HPDE6-E6E7 (cell line): ENCODE results near the gene ABCG1.

Experiments
- DNase-seq: peaks from one replicate; pipeline ENCODE4 v3.0.0; 2011; ENCODE audit warnings: missing footprints; ENCODE audit errors: extremely low spot score

ABCG1 gene

GRCh38 chr21:42266971-42267556, 48.1 kb downstream of the ABCG1 start:
- DNase-seq: no peak

DNA sequence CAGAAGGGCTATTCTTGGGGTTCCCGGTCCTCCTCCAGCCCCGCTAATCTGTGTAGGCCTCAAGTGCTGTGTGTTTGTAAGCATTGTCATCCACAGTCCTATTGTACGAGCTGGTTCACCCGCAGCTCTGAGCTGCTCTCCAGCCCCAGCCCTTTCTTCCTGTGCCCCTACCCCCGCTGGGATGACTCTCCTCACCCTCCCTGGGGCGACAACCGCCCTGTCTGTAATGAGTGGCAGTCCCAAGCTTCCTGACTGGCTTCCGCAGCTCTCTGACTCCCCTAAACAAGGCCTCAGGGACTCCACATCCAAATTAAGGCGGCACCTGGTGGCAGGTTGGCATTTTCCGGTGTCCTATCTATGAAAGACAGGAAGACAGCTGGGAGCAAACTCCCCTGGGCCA, 50.4 kb downstream of the ABCG1 start:
- no peak for DNase-seq

DNA sequence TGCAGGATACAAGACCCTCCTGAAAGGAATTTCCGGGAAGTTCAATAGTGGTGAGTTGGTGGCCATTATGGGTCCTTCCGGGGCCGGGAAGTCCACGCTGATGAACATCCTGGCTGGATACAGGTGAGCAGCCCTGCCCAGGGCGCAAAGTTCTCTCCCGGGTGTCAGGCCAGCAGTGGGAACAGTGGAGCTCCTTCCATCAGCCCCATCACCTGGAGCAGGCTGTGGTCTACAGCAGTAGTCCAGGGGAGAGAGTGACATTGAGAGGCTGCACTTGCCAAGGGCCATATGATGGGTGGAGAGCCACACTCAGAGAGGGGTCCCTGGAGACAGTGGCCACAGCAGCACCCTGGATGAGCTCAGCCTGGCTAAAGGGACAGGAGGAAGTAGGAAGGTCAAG, 52.1 kb downstream of the ABCG1 start:
- no peak for DNase-seq

DNA sequence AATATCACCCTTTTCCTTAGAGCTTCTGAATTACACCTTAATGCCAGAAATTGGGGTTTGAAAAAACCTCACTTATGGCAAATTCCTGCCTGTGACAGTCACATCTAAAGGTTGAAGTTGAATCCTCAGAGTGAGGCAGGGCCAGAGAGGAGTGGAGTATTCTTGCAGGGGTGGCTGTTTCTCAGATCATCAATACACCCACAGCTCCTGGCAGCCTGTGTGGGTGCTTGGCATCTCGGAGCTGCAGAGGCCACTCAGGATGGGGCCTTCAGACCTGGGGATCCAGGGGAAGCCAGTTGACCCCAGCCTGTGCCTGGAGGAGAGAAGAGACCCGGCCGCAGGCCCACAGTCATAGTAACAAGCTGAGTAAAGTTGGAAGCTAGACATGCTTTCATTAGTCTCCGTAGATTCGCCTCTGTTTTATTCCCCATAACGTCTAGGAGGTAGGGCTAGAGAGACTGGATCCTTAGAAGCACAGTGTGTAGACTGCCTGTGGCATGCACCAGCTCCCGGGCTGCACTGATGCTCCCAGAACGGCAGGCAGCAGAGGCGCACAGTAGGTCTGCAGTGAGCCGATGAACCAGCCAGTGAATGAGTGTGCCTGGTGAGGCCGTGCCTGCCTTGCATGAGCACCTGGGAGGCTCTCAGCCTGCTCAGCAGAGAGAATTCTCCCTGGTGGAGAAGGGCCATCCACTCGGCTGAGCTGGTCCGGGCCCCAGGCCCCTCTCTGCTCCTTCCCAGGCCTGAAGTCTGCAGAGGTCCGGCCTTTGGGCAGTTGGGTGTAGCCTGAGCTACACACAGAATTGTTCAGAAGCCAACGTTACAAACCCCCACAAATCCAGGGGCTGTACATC, 53.4 kb downstream of the ABCG1 start:
- DNase-seq: no peak

GRCh38 chr21:42272984-42273600, 54.2 kb downstream of the ABCG1 start:
- DNase-seq: no peak

DNA sequence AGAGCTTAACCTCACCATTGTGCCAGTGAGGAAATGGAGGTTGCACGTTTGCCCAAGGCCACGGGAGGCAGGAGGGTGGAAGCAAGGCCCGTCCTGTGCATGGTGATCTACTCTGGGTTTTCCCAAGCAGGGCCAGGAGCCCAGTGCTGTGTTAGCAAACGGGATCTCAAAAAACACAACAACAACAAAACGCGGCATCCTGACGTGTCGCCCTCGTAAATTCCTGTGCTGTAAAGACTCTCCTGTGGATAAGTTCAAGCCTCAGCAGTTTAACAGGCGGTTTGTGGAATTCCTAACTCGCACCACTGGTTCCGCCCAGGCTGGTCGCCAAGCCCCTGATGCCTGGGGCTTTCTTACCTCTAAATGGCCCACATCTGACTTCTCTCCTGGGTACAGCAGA, 57.1 kb downstream of the ABCG1 start:
- no peak for DNase-seq

DNA sequence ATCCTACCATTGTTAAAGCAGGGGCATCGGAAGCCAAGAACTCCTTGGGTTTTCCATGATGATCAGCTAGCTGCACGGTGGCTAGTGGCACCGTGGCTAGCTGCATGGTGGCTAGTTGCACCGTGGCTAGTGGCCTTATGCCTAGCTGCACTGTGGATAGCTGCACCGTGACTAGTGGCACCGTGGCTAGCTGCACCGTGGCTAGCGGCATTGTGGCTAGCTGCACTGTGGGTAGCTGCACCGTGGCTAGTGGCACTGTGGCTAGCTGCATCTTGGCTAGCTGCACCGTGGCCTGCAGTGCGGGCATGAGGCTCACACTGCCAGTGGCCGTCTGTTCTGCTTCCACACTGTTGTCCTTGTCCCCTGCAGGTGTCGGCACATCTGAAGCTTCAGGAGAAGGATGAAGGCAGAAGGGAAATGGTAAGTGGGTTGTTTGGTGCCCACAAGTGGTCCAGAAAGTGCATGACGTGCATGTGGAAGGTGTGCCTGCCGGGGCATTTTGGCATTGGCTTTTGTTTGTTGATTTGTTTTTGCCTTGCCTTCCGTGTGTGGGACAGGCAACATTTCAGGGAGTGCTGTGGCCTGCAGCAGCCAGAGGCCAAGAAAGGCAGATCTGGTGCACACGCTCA, 57.7 kb downstream of the ABCG1 start:
- no peak for DNase-seq

DNA sequence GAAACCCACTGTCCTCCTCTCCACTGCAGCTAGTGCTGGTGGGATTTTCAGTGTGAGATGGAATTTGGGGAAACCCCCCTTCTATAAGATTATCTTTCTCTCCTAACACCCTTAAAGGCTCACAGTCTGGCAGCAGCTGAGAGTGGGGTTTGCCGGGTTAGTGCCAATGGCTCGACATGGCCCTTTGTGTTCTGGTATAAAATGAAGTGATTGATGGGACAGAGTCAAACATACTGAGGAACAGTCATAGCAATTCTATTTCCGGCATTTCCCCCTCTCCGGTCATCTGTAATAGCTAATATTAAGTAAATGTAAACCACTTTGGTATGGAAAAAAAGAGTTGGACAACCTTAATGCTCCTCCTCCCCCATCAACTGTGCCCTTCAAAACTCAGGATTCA, 58.7 kb downstream of the ABCG1 start:
- no peak for DNase-seq

DNA sequence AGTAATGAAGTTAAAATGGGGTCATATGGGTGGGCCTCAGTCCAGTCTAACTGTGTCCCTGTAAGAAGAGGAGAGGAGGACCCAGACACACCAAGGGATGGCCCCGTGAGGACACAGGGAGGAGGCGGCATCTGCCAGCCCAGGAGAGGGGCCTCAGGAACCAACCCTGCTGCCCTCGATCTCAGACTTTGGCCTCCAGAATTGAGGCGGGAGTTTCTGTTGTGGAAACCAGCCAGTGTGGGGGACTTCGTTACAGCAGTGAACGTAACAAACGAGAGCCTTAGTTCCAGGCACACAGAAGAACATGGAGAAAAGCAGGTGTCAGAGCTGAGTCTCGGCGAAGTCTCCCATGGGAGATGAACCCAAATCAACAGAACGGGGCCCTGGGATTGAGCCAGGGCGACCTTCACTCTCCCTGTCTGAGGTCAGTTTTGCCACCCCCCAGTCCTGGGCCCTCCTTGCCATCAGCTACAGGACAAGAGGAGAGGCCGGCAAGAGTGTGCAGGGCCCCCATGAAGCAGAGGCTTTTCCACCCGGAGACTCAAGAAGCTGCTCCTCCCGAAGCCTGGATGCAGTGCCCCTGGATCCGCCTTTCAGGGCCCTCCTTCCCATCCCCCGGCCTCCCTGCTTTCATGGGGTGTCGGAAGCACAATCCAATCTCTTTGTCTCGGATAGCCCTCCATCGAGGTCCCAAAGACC, 59.7 kb downstream of the ABCG1 start:
- no peak for DNase-seq

- no peak for DNase-seq
Observed at GRCh38 chr21:42279341-42279871, 60.5 kb downstream of the ABCG1 start.

DNA sequence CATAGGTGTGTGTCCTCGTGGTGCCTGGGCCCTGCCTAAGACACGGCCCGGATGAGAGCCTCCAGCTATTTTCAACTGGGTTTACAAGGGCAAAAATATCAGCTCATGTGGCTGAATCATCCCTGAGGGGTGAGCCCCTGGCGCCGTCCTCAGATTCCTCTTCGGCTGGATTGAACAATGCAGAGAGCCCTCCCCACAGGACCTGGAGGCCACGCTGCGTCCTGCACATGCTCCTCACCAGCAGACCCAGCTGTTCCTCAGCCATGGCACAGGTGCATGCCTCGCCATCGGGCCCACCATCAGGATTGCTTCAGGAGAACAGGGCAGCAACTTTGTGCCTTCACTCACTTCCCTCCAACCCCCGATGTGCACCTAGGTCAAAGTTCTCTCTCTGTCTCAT, 60.9 kb downstream of the ABCG1 start:
- DNase-seq: no peak

DNA sequence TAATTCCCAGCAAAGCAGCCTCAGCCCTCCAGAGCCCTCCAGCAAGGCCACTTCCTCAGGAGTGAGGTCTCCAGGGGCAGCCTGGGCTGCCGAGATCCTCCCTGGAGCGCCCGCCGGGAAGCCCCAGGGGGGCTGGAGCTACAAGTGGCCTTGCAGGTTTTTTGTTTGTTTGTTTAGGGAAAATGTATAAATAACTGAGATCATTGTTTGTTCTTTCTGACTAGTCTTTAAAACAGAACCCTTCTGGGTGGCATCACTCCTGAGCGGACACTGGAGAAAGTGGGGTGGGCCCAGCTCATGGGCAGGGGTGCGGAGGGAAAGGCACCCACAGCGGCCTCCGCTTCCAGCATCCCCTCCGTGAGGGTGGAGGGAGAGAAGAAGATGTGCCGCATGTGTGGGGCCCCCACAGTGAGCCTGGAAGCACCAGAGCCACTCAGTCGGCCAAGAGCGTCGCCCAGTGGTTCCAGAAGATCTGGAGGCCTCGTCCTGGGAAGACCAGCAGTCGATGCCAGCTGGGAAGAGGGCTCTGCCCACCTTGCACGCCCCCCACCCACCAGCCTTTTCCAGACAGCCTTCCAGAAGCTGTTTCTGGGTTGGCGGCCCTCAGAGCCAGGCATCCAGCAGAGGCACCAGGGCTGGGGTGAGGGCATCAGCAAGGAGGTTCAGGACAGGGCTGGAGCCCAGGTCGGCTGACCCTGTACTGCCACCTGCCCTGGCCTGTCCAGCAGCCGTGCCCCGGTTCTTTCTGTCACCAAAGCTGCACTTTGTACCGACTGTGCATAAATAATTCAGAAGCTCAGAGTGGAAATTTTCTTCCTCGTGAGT, 61.6 kb downstream of the ABCG1 start:
- DNase-seq: no peak

GRCh38 chr21:42281181-42281680, 62.3 kb downstream of the ABCG1 start:
- DNase-seq: no peak

DNA sequence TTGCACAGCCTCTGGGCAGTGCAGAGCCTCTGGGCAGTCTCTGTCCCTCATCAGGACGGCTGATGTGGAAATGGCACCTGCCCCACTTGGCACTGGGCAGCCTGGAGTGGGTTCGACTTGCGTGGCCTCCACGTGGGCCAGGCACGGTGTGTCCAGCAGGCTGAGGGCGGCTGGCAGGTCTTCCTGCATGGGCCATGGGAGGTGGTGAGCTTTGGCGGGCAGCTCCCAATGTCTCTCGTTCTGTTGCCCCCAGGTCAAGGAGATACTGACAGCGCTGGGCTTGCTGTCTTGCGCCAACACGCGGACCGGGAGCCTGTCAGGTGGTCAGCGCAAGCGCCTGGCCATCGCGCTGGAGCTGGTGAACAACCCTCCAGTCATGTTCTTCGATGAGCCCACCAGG, 63.1 kb downstream of the ABCG1 start:
- DNase-seq: no peak

- no peak for DNase-seq
Observed at GRCh38 chr21:42282715-42283114, 63.8 kb downstream of the ABCG1 start.

DNA sequence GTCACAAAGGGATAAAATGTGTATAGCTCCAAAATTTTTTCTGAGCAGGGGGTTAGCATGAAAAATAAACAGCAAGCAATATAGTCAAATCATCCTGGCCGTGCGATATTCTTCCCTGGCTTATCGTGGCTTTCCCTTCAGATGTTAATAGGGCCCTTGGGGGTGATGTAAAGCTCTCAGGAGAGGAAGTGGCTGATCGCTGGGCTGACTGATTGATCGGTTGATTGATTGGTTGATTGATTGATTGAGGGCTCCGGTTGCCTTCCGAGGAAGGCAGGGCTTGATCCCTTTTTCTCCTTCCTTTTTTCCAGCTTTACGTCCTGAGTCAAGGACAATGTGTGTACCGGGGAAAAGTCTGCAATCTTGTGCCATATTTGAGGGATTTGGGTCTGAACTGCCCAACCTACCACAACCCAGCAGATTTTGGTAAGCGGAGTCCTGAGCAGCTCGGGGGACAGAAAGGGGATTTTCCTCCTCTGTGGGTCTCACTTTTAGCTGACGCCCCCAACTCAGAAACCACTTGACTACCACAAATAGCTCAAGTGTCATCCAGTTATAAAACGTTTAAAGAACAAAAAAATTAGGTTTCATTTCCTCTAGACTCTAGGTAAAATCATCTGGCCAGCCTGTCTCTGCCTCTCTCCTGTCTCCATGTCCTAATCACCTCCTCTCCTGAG, 66.8 kb downstream of the ABCG1 start:
- no peak for DNase-seq

DNA sequence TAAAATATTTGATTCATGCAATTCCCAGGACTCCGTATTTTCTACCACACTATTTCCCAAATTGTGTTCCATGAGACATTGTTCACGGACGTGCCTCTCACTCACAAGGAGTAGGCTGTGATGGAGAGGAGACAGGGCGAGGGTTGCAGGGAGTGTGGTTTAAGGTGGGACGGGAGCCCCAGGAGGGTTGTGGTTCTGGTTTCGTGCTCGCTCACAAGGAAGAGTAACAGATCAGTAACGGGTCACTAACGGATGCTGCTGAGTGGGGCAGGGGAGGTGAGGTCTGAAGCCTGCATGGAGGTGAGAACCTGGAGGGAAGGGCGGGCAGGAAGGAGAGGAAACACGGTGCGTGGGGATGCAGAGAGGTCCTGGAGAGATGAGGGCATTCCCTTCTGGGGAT, 67.5 kb downstream of the ABCG1 start:
- DNase-seq: no peak

GRCh38 chr21:42287193-42288083, 68.5 kb downstream of the ABCG1 start:
- no peak for DNase-seq

- no peak for DNase-seq
Observed at GRCh38 chr21:42288962-42289361, 70.0 kb downstream of the ABCG1 start.
